NCI-H2196 treated with DMSO at 0.1 percent for 48 hours (cell line): ENCODE measurements around the gene NUP214.
"Not testable (repeated sequence)": the region's sequence is repeated elsewhere in the genome, so short reads cannot be mapped to it uniquely, and the experiment has no call there.

Experiments used
- DNase-seq: peaks from one replicate; lab custom pipeline; 2025; ENCODE audit not compliant: unreplicated experiment; lab: John Stamatoyannopoulos, UW

NUP214 gene

DNA sequence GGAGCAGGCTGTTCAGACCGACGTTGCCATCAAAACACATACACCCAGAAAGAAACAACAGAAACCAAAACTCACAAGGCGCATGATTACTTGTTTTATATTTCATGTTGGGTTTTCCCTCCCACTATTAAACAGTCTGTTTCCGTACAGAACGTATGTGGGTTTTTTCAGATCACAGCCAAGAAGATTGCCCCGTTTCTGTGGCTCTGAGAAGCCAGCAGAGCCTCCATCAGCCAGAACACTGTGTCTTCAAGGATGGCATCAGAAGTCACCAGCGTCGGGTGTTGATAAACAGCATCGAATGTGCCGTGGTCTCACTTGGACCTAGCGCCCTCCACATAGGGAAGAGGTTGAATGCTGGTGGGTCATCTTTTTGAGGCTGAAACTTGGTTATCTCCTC lies 108.2 kb downstream of the NUP214 start:
- no peak for DNase-seq

DNA sequence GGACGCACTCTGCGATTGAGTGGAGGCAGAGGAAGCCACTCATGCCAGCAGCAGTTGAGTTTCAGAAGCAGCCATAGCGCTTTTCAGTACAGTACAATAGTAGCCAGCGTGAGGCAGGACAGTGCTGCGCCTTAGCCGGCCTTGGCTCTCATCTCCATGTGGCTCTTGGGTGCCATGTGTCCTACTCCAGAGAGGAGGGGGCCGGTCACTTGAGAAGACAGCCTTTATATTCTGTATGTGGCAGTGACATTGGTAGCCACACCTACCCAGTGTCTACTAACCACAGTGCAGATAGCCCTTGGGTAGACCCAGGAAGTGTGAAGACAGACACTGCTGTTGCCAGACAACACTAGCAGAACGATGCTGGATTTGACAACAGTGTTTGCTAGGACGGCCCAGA lies 108.6 kb downstream of the NUP214 start:
- no peak for DNase-seq

GRCh38 chr9:131234799-131235479 lies 109.6 kb downstream of the NUP214 start:
- no peak for DNase-seq

DNA sequence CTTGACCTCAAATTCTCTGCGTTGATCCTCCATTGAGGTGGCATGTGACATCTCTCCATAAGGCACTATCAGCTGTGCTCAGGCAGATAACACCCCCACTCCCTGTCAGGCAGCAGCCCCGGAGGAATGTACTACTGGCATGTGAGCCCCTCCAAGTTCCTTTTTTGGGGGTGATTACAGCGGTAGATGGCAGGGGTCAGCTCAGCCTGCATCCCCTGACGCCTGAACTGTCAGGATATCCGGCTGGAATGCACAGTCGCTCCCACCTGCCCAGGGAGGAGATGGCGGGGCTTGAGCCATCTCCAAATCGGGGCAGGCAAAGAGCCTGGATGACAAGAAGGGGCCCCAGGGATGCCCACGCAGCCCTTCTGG lies 110.1 kb downstream of the NUP214 start:
- no peak for DNase-seq

GRCh38 chr9:131236161-131236560 lies 110.8 kb downstream of the NUP214 start:
- DNase-seq = no peak

- DNase-seq = no peak
Measured at GRCh38 chr9:131236761-131237160, 111.4 kb downstream of the NUP214 start.

GRCh38 chr9:131237291-131237690 lies 111.9 kb downstream of the NUP214 start:
- DNase-seq = no peak

GRCh38 chr9:131237931-131238401 lies 112.6 kb downstream of the NUP214 start:
- no peak for DNase-seq

DNA sequence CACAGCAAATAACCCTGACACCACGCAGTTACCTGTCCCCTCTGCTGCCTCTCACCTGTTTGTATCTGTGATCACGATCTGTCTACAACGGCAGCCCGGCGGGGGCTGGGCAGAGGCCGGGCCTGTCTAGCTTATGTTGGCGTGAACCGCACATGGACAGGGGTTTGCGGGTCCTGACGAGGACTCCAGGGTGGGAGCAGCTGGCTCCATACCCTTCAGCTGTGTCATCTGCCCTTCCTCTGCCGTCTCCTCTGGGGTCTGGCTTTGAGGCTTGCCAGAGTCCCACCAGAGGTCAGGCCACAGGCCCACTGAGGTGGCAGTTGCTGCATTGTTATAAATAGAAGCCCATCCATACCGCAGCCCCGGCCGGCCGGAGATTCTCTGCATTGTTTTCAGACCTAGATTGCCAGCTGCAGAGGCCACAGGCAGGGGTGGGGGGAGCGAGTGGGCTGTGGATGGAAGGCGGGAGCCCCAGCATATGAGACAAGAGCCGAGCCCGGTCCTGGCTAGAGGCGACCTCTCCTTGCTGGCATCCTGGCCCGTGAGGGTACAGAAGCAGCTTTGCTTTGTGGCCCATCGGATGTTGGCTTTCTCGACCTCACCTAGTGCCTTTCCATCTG lies 113.1 kb downstream of the NUP214 start:
- DNase-seq = no peak

GRCh38 chr9:131239161-131239975 lies 114.0 kb downstream of the NUP214 start:
- DNase-seq = no peak

DNA sequence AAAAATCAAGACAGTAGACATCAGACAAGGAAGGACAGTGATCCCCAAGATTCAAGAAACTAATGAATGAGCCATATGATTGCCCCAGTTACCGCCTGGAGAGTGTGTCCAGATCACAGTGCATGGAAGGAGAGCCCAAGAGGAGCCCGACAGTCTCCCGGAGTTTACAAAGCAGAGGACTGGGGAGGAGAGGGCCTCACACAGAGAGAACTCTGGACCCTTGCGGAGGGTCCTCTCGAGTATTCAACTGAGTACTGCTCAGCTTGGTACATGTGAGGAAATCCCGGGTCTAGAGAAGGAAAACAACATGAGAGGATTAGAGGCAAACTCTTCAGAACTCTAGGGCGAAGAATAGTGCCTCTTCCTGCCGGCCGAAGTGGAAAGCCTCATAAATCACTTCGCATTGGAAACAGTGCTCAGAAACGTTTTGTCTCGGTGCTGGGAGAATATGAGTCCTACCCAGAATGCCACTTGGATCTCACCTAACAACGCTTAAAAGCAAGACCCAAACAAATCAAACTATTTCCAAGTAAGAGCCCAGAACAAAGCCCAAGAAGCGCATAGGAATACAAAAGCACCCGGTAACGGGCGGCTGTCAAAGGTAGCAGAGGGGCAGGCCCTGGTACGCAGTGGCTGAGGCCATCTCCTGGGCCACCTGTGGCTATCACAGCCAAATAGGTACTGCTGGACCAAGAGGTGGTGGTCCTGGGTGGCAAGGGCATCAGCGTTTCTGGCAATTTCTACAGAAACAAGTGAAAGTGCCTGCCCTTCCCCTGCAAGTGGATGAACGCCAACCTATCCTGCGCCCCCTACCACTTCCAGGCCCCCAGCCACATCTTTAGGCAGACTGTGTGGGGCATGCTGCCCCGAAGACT lies 114.9 kb downstream of the NUP214 start:
- no peak for DNase-seq

GRCh38 chr9:131244331-131244730 lies 118.9 kb downstream of the NUP214 start:
- DNase-seq = not testable (repeated sequence)

DNA sequence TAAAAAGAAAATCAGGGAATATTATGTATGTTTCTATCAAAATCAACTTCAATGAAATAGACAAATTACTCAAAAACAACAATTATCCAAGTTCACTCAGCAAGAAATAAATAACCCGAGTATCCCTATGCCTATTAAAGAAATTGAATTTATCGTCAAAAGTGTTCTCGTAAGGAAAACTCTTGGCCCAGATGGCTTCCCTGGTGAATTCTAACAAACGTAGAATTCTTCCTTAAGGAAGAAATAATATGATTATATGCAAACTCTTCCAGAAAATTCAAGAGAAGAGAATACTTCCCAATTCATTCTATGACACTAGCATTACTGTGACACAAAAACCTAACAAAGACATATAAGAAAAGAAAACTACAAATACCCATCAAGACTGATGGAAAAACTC lies 121.2 kb downstream of the NUP214 start:
- DNase-seq = no peak

DNA sequence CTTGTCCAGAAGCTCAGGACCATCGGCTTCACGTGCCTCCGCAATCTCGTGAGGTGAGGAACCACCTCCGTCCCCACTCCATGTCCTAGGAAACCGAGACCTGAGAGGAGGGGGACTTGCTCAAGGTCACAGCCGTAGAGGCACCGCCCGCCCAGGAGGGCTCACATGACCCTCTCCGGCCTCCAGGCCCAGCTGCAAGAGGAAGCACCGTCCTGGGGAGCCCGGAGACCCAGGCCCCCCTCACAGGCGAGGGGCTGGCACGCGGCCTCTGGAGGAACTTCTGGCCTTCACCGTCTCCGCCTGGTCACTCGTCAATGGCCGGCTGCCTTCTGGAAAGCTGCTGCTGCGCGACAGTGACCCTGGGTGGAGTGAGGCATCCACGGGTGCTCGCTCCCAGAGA lies 126.7 kb downstream of the NUP214 start:
- no peak for DNase-seq

DNA sequence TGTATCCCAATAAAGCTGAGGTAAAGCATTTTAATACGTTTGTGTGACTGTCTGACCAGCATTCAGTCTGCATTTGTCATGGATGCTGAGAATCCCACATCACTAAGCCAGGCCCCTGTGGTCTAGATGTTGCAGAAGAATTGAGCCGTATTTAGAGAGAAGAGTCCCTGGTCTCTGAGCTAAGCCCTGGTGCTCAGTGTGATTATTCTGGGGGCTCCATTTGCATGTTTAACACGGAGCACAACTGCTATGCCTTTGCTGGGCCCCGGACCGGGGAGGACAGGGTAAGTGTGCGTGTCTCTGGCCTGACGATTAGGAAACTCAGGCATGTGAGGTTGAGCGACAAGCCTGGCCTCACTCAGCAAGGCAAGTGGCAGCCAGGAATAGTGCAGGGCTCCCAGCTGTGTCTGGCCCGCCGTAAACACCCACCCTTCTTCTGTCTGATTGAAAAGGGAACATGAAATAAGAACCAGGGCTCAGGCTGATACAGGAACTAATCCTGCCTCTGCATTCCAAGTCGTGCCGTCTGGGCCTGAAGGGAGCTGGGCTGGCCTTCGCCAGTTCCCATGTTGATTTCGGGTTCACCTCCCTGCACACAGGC lies 128.6 kb downstream of the NUP214 start:
- DNase-seq = no peak

- DNase-seq = no peak
Measured at GRCh38 chr9:131254626-131255025, 129.2 kb downstream of the NUP214 start.

DNA sequence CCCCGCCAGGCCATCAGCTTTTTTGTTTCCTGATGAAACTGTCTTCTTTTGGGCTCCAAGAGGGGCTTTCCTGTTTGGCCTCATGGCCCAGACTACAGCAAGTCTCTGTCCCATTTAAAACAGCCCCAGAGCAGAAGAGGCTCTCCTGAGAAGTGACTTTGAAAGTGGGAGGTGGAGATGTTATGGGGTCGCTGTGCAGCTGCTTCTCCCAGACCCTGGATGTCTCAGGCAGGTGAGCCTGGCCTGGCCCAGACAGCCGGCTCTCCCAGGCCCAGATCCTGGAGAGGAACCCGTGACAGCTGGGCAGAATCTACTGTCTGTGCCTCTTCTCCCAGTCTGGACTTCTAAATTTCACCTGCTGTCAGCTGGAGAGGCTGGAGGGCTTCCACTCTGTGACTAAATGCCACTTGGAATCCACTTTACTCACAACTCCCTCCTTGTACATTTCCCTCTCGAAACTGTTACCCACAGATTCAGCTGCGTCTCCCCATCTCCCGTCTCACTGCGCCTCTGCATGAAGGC lies 130.4 kb downstream of the NUP214 start:
- DNase-seq = no peak

- no peak for DNase-seq
Measured at GRCh38 chr9:131257266-131258025, 132.1 kb downstream of the NUP214 start.

GRCh38 chr9:131258186-131258585 lies 132.8 kb downstream of the NUP214 start:
- DNase-seq = no peak
